GM12878 (cell line): ENCODE data around the gene RAB11A. TPM values are rescaled to one million over a fixed set of nuclear protein-coding genes. Genes with fewer than 3 reads are reported as not detected.

Experiments
- ATAC-seq: fragments of 200-7000 bp; cut with Tn5 transposase; 3 replicates; pipeline ENCODE4 v1.9.1; 2020; ENCODE audit warnings: mild to moderate bottlenecking, moderate library complexity
- BruUV-seq: library from RNA; stranded (reverse); fragments of 400-500 nt; replicated peaks from 2 replicates; lab custom pipeline; 2021; lab: Mats Ljungman, UMichigan
- CTCF ChIA-PET: fragments of 300-600 bp; sonication (Branson Sonifier 250); formaldehyde crosslinking; extraction: SDS; loops from one replicate; lab custom pipeline; 2021; ENCODE audit warnings: inconsistent platforms; lab: Yijun Ruan, JAX
- POLR2A ChIA-PET: fragments of 350-600 bp; formaldehyde crosslinking; extraction: SDS; loops from one replicate; lab custom pipeline; 2021; ENCODE audit warnings: inconsistent platforms; lab: Charles Lee
- RAD21 ChIA-PET: fragments of 300-600 bp; sonication (Branson Sonifier 250); formaldehyde crosslinking; loops from one replicate; lab custom pipeline; 2023; ENCODE audit warnings: antibody characterized with exemption; ENCODE audit not compliant: unreplicated experiment; lab: Charles Lee
- SMC1A ChIA-PET: fragments of 300-600 bp; sonication (Branson Sonifier 250); formaldehyde crosslinking; loops from one replicate; lab custom pipeline; 2023; ENCODE audit not compliant: unreplicated experiment, uncharacterized antibody; lab: Charles Lee
- DNase-seq: peaks from one replicate; pipeline ENCODE4 v3.0.0-alpha.2; 2011; ENCODE audit warnings: low read depth, low spot score
- FAIRE-seq: peaks from 3 replicates; lab custom pipeline; 2011; peaks lifted over from hg19 to GRCh38; lab: Jason Lieb, UNC
- H2AFZ ChIP-seq: 2 replicates; pipeline ENCODE4 v1.6.0; 2011; ENCODE audit warnings: low read depth, low read length, control low read depth; ENCODE audit not compliant: control insufficient read depth
- H3K27ac ChIP-seq: 2 replicates; pipeline ENCODE4 v1.5.1; 2011; ENCODE audit warnings: control low read depth; ENCODE audit not compliant: control insufficient read depth, insufficient read depth
- H3K27me3 ChIP-seq, 2 experiments: replicated peaks in 1 of 2; 2 replicates each; pipeline versions ENCODE4 v1.6.0 to v1.6.1; 2011; ENCODE audit warnings: low read length in 1 of 2; ENCODE audit not compliant: control insufficient read depth in 2 of 2, insufficient read depth in 2 of 2
- H3K36me3 ChIP-seq, 2 experiments: 2 replicates each; pipeline ENCODE4 v1.5.1; 2011; ENCODE audit warnings: low read length in 1 of 2; ENCODE audit not compliant: control insufficient read depth in 2 of 2, insufficient read depth in 2 of 2
- H3K4me1 ChIP-seq: 2 replicates; pipeline ENCODE4 v1.6.1; 2011; ENCODE audit warnings: mild to moderate bottlenecking, low read length, moderate library complexity, mixed read lengths; ENCODE audit not compliant: control insufficient read depth, insufficient read depth
- H3K4me2 ChIP-seq: 2 replicates; pipeline ENCODE4 v1.6.0; 2011; ENCODE audit warnings: control low read depth; ENCODE audit not compliant: control insufficient read depth, insufficient read depth
- H3K4me3 ChIP-seq: fragments of 200-600 bp; sonication (generic); 2 replicates; pipeline ENCODE4 v1.5.1; 2016
- H3K79me2 ChIP-seq: 2 replicates; pipeline ENCODE4 v1.6.0; 2011; ENCODE audit warnings: low read length; ENCODE audit not compliant: control insufficient read depth, insufficient read depth
- H3K9ac ChIP-seq: 2 replicates; pipeline ENCODE4 v1.8.0; 2011; ENCODE audit warnings: low read length, control low read depth, mixed read lengths; ENCODE audit not compliant: control insufficient read depth, insufficient read depth
- H3K9me3 ChIP-seq: replicated peaks from 3 replicates; pipeline ENCODE4 v1.5.1; 2011; ENCODE audit warnings: mild to moderate bottlenecking, low read length; ENCODE audit not compliant: control insufficient read depth, insufficient read depth
- H4K20me1 ChIP-seq: 2 replicates; pipeline ENCODE4 v1.6.0; 2011; ENCODE audit not compliant: control insufficient read depth, insufficient read depth
- ASH2L ChIP-seq: fragments of 300-600, 200-600 bp; sonication (generic); IDR thresholded peaks from 2 replicates; pipeline ENCODE4 v1.6.1; 2017; ENCODE audit warnings: low read depth, mild to moderate bottlenecking, borderline replicate concordance
- PKNOX1 ChIP-seq: fragments of 450-650 bp; IDR thresholded peaks from 2 replicates; pipeline ENCODE4 v1.6.1; 2016; ENCODE audit warnings: mild to moderate bottlenecking
- POLR2A ChIP-seq: IDR thresholded peaks from 2 replicates; pipeline ENCODE4 v1.6.1; 2011; ENCODE audit warnings: low read depth, mild to moderate bottlenecking, low read length
- SPI1 ChIP-seq: IDR thresholded peaks from 2 replicates; pipeline ENCODE4 v1.6.1; 2011; ENCODE audit warnings: low read depth, mild to moderate bottlenecking, low read length, moderate library complexity, borderline replicate concordance; ENCODE audit not compliant: insufficient read depth
- WGBS: methylation state at CpG from one replicate; pipeline ENCODE4 v1.1.6; 2016; ENCODE audit warnings: low lambda C conversion rate; ENCODE audit not compliant: insufficient replicate concordance, insufficient coverage; ENCODE audit errors: missing lambda C conversion rate; 5-methylcytosine and 5-hydroxymethylcytosine counted together
- in situ Hi-C: fragments of 300-500 bp; cut with MboI; formaldehyde crosslinking; loops from 9 replicates; pipeline ENCODE4 v1.14.3; 2018; ENCODE audit warnings: mixed read lengths
- intact Hi-C: fragments of 100-400 bp; cut with micrococcal nuclease; formaldehyde crosslinking; loops from one replicate; pipeline ENCODE4 v1.14.2; 2022; ENCODE audit not compliant: unreplicated experiment
- polyA plus RNA-seq, 11 experiments: library from polyadenylated mRNA; depleted of rRNA in 4 of 11; unstranded in 6 of 11; stranded (reverse) in 5 of 11; fragments of >200 nt; fragmentation: Nextera tagmentation in 4 of 11; fragmentation: Illumina TruSeq in 1 of 11; extraction: Ambion mirVana in 4 of 11; extraction: Trizol in 1 of 11; gene quantifications; 1 replicate in 1 of 11; 2 replicates in 10 of 11; pipeline versions ENCODE4 v1.2.1 to v1.2.3, GENCODE V29; 2011 to 2016; ENCODE audit warnings: inconsistent platforms in 2 of 11, missing spikeins in 2 of 11, low read depth in 1 of 11
- total RNA-seq, 4 experiments: library from RNA; depleted of rRNA in 3 of 4; stranded (reverse); fragments of >200 nt in 3 of 4; fragmentation: Illumina TruSeq in 1 of 4; extraction: Trizol in 1 of 4; gene quantifications; 2 replicates each; pipeline versions ENCODE4 v1.2.1 to v1.2.3, GENCODE V29; 2013 to 2021
- TF ChIP-seq, protein P1 (sequence below): fragments of 450-650 bp; conservative IDR thresholded peaks from 2 replicates; pipeline ENCODE4 v1.6.1; 2017; ENCODE audit warnings: mild to moderate bottlenecking, moderate library complexity

Gene RAB11A
- total and polyA plus RNA-seq, 10 of the 15 experiments (the other 5 are each of a cell fraction or from before 2014, with no cell fraction given) = 128 to 387 (median 224) TPM

GRCh38 chr15:65862682-65863081 lies 6.6 kb upstream of the RAB11A start (continued):
- TF ChIP-seq PKNOX1 (peak; percentile 22; the same call in 1 of the 2 replicates), ASH2L (no peak)
- TF ChIP-seq, protein P1, sequence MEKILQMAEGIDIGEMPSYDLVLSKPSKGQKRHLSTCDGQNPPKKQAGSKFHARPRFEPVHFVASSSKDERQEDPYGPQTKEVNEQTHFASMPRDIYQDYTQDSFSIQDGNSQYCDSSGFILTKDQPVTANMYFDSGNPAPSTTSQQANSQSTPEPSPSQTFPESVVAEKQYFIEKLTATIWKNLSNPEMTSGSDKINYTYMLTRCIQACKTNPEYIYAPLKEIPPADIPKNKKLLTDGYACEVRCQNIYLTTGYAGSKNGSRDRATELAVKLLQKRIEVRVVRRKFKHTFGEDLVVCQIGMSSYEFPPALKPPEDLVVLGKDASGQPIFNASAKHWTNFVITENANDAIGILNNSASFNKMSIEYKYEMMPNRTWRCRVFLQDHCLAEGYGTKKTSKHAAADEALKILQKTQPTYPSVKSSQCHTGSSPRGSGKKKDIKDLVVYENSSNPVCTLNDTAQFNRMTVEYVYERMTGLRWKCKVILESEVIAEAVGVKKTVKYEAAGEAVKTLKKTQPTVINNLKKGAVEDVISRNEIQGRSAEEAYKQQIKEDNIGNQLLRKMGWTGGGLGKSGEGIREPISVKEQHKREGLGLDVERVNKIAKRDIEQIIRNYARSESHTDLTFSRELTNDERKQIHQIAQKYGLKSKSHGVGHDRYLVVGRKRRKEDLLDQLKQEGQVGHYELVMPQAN = no peak

DNA sequence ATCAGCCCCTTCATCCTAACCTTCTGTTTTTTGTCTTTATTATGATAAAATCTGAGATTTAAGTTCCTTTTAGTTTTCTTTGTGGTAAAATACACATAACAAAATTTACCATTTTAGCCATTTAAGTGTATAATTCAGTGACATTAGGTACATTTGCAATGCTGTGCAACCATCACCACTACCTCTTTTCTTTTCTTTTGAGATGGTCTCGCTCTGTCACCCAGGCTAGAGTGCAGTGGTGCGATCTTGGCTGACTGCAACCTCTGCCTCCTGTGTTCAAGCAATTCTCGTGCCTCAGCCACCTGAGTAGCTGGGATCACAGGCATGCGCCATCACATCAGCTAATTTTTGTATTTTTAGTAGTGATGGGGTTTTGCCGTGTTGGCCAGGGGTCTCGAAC lies 6.2 kb upstream of the RAB11A start:
- H3K4me3 ChIP-seq = no peak overlapping the region
- SMC1A ChIA-PET = interaction anchor here (0.9 to 1.5 kb wide), 10 partner anchors 17 to 116 kb away, joined by 3 to 6 read pairs (median 3); no protein-coding TSS in a partner anchor
- H3K27ac ChIP-seq = no peak overlapping the region
- no peaks in the 10 kb centered on the region for H4K20me1 ChIP-seq
- CTCF ChIA-PET = interaction anchor here (0.6 to 3.8 kb wide), 33 partner anchors 9 to 545 kb away, joined by 3 to 17 read pairs (median 4); partner anchors contain the start of gene INTS14
- 0 out of 2 replicates have a peak overlapping the region, but pooled peaks have one; percentile 7 for H3K9ac ChIP-seq
- RAD21 ChIA-PET = interaction anchor here (0.6 to 2.3 kb wide), 7 partner anchors 19 to 327 kb away, joined by 3 to 15 read pairs (median 4); no protein-coding TSS in a partner anchor
- in situ Hi-C loops = no loop called here
- intact Hi-C loops = no loop called here
- peak; percentile 51 for ATAC-seq
- no TSS peak for BruUV-seq
- H3K79me2 ChIP-seq = no peaks in the 10 kb centered on the region
- peaks cover 9% of the 10 kb centered on the region for H3K4me1 ChIP-seq
- no peaks in the 10 kb centered on the region for H3K36me3 ChIP-seq
- no peaks in the 10 kb centered on the region for H3K9me3 ChIP-seq
- POLR2A ChIA-PET = interaction anchor here (0.6 kb wide), 2 partner anchors 8 to 257 kb away, joined by 3 to 4 read pairs; no protein-coding TSS in a partner anchor
- H3K27me3 ChIP-seq = no peaks in the 10 kb centered on the region
- H3K4me2 ChIP-seq = no peak overlapping the region
- WGBS = 35% methylated on average over 6 of the region's 6 CpGs
- peak overlapping the region; percentile 84 for H2AFZ ChIP-seq
- 0 out of 2 replicates have a peak, but pooled peaks have one; percentile 5 for TF ChIP-seq SPI1
- no peak for TF ChIP-seq POLR2A
- no peak for DNase-seq
- no peak for FAIRE-seq
